ENCODE data around the gene TMEM204. TPM values are rescaled to one million over a fixed set of nuclear protein-coding genes. Genes with fewer than 3 reads are reported as not detected.

Gene TMEM204
- total RNA-seq, 1 donor from 2014 or later = 49.9 TPM

- intact Hi-C loops (cut with micrococcal nuclease) = no loop called here
Measured at GRCh38 chr16:1518626-1519135, 14.8 kb upstream of the TMEM204 start.

- intact Hi-C loops (cut with micrococcal nuclease) = no loop called here
Measured at GRCh38 chr16:1519831-1520230, 13.6 kb upstream of the TMEM204 start.

- intact Hi-C loops (cut with micrococcal nuclease) = no loop called here
Measured at GRCh38 chr16:1520461-1520860, 13.0 kb upstream of the TMEM204 start.

GRCh38 chr16:1523581-1524245, 9.8 kb upstream of the TMEM204 start:
- intact Hi-C loops (cut with micrococcal nuclease) = no loop called here

- intact Hi-C loops (cut with micrococcal nuclease) = no loop called here
Measured at GRCh38 chr16:1524366-1524765, 9.1 kb upstream of the TMEM204 start.

- intact Hi-C loops (cut with micrococcal nuclease) = no loop called here
Measured at GRCh38 chr16:1525871-1526607, 7.4 kb upstream of the TMEM204 start.

- intact Hi-C loops (cut with micrococcal nuclease) = no loop called here
Measured at GRCh38 chr16:1526608-1527555, 6.6 kb upstream of the TMEM204 start.

GRCh38 chr16:1527836-1528811, 5.3 kb upstream of the TMEM204 start:
- intact Hi-C loops (cut with micrococcal nuclease) = no loop called here

GRCh38 chr16:1528921-1529537, 4.4 kb upstream of the TMEM204 start:
- intact Hi-C loops (cut with micrococcal nuclease) = no loop called here

- intact Hi-C loops (cut with micrococcal nuclease) = loop anchor here (5.0 to 10.0 kb wide), 4 partner anchors 53 to 244 kb away; partner anchors contain the start of genes CLCN7, EME2, MRPS34 and NME3
Measured at GRCh38 chr16:1530349-1530882, 3.0 kb upstream of the TMEM204 start.

- intact Hi-C loops (cut with micrococcal nuclease) = loop anchor here (5.0 to 10.0 kb wide), 4 partner anchors 54 to 244 kb away; partner anchors contain the start of genes CLCN7, EME2, MRPS34 and NME3
Measured at GRCh38 chr16:1530883-1531637, 2.4 kb upstream of the TMEM204 start.

- intact Hi-C loops (cut with micrococcal nuclease) = loop anchor here (5.0 to 10.0 kb wide), 4 partner anchors 54 to 243 kb away; partner anchors contain the start of genes CLCN7, EME2, MRPS34 and NME3
Measured at GRCh38 chr16:1531638-1531910, 1.9 kb upstream of the TMEM204 start.

GRCh38 chr16:1532081-1532760, 1.2 kb upstream of the TMEM204 start:
- intact Hi-C loops (cut with micrococcal nuclease) = loop anchor here (5.0 to 10.0 kb wide), 4 partner anchors 55 to 243 kb away; partner anchors contain the start of genes CLCN7, EME2, MRPS34 and NME3

GRCh38 chr16:1532771-1533170, 695 bp upstream of the TMEM204 start:
- intact Hi-C loops (cut with micrococcal nuclease) = loop anchor here (1.0 to 10.0 kb wide), 5 partner anchors 55 to 242 kb away; partner anchors contain the start of genes CLCN7, CRAMP1, EME2 and IFT140

- intact Hi-C loops (cut with micrococcal nuclease) = loop anchor here (1.0 to 10.0 kb wide), 6 partner anchors 9 to 240 kb away; partner anchors contain the start of genes CLCN7, EME2, MRPS34 and NME3
Measured at GRCh38 chr16:1534021-1535020, 855 bp downstream of the TMEM204 start.
